ENCODE results near the gene CEP170.
"Not testable (repeated sequence)": the region's sequence is repeated elsewhere in the genome, so short reads cannot be mapped to it uniquely, and the experiment has no call there.

The CEP170 gene

DNA sequence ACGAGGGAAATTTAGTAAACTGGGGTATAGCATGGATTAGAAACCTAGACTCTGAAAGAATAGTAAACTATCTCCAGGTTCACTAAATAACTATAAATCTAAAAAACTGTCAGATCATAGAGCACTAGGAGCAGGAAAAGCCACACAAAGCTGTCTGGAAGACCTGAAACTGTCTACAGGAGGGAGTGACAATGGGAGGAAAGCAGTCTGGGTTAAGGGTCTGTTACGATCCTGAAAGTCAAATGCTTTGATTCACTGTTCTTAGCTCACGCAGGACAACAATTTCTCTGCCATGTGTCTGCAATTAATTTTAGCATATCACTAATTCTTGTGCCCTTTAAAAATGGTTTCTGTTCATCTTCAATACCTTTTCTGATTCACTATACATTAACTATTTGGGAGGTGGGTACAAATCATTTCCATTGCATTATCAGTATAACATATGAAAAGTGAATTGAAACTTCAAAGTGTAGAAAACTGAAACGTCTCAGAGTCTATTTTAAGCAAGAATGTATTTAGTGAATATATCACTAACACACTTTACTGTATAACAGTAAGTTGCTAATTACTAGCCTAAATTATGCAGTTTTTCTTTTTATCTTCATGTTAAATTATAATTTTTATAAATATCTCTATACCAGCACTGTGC lies 18.4 kb downstream of the CEP170 start:
- no peak for DNase-seq (ENCODE audit: extremely low read depth in 1 of 2, low read depth in 1 of 2)

DNA sequence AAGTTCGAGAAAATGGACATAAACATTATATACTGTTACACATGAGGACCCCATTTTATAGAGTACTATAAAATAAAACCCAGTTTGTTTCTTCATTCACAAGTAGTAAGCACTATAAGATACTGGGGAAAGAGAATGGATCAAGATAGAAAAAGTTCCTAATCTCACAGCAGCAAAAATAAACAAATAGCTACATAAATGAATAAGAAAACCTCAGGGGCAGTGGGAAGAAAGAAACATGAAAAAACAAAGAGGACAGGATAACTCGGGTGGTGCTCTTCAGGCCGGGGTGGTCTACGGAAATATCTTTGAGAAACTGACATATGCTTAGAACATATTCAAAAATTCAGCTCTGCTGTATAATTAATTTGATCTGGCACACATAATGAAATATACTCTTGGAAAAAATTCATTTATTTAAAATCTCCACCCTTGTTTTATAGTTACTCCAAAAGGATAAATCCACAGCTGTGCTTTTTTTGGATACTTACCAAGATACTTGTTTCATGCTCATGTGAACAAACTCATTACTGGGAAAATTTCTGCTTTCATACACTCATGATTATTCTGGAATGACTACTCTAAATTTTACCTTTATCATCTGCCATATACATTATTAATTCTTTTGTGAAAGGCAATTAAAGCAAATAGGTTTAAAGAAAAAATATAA lies 20.0 kb downstream of the CEP170 start:
- no peak for DNase-seq (ENCODE audit: extremely low read depth in 1 of 2, low read depth in 1 of 2)

DNA sequence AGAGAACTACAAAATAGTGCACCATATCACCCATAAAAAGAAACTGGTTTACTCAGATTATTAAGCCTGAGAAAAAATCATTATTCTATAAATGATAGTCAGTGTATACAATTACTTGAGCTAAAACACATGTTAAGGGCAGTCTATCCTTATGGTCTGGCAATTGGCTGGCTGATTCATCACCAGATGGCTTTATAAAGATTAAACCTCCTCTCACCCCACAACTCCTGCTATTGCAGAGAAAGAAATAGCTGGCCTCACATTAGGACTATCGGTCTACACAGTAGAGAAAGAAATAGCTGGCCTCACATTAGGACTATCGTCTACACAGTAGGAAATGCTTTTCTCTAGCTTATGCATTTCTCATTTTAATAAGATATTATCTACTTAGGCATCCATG lies 21.2 kb downstream of the CEP170 start:
- no peak for DNase-seq (ENCODE audit: extremely low read depth in 1 of 2, low read depth in 1 of 2)

DNA sequence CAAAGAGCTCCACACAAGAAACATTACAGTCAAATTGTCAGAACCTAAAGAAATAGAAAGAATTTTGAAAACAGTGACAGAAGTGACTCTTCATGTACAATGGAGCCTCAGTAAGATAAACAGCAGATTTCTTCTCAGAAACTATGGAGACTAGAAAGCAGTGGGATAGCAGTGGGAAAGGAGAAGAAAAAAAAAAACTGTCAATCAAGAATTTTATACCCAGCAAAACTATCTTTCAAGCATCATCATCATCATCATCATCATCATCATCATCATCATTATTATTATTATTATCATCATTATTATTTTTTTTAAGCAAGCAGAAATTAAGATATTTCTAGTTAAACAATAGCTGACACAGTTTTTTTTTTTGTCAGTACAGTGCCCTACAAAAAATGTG lies 24.2 kb downstream of the CEP170 start:
- DNase-seq (ENCODE audit: extremely low read depth in 1 of 2, low read depth in 1 of 2) = no peak

DNA sequence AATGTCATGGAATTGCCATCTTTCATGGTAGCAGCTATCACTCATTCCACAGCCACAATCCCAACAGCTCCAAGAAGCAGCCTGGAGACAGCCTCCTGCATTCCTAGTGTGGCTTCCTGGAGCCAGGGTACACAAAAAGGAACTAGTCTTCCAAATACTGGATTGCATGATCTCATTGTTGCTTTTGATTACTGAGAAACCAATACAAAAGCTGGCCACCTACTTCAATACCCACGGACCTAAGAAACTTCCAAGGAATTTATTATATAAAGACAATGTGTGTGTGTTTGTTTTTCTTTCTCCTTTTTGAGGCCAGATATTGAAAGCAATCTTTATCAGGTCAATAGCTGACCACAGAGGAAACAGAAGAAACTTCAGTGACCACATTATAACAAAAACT lies 25.6 kb downstream of the CEP170 start:
- no peak for DNase-seq (ENCODE audit: extremely low read depth in 1 of 2, low read depth in 1 of 2)

DNA sequence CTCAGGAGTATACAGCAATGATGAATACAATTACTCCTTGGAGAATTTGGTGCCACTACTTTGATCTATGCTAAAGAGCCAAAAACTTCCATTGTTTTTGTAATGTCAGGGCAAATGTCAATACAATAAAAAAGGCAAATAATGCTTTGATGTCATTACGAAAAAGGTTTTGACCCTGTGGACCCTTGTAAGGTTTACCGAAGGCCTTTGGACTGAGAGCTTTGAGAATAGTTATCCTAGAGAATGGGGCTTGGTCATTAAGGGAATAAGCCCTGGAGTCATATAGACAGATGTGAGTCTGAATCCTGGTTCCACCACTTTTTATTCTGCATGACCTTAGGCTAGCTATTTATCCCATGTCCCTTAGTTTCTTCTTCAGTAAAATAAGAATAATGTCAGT lies 27.5 kb downstream of the CEP170 start:
- no peak for DNase-seq (ENCODE audit: extremely low read depth in 1 of 2, low read depth in 1 of 2)

DNA sequence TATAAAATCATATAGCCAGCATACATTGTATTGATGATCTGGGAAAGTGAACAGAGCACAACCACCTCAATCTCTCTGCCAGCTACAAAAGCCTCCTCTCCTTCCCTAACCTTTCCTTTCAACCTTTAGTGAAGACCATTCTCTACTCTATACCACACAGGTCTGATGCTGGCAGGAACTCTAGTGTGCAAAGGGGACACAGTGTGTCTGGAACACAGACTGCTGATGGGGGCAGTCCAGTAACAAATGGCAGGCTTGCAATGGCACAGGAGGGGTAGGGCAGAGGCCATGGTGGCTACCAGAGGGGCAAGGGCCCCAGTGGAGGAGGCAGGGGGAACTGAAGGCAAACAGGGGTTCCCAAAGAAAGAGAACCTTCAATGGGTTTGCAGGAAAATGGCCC lies 37.0 kb downstream of the CEP170 start:
- DNase-seq (ENCODE audit: extremely low read depth in 1 of 2, low read depth in 1 of 2) = no peak

DNA sequence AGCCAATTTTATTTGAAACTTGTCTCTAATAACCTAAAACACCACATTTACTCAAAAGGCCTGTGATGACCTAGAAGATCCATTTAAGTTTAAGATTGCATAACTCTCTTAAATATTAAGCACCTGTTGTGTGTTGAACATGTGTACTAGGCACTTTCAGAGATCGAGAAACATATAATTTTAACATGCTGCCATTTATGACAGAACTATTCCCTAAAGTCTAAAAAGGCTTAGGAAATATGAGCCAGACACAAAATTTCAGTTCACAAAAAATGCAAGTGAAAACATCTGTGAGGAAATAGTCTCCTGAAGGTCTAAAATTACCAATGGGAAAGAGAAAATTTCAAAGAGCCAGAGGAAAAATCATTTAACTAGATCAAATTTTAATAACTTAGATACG lies 37.7 kb downstream of the CEP170 start:
- DNase-seq (ENCODE audit: extremely low read depth in 1 of 2, low read depth in 1 of 2) = no peak

DNA sequence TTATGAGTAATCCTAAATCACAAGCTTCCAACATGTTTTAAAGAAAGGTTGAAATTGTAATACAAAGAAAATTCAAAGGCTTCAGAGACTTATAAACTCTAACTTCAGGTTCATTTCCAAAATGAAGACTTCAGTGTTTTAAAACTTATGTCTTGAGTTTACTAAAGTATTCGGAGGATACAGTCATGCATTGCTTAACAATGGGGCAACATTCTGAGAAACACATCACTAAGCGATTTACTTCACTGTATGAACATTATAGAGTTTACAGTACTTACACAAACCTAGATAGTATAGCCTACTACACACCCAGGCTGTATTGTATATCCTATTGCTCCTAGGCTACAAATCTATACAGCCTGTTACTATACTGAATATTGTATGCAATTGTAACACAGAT lies 38.3 kb downstream of the CEP170 start:
- no peak for DNase-seq (ENCODE audit: extremely low read depth in 1 of 2, low read depth in 1 of 2)

DNA sequence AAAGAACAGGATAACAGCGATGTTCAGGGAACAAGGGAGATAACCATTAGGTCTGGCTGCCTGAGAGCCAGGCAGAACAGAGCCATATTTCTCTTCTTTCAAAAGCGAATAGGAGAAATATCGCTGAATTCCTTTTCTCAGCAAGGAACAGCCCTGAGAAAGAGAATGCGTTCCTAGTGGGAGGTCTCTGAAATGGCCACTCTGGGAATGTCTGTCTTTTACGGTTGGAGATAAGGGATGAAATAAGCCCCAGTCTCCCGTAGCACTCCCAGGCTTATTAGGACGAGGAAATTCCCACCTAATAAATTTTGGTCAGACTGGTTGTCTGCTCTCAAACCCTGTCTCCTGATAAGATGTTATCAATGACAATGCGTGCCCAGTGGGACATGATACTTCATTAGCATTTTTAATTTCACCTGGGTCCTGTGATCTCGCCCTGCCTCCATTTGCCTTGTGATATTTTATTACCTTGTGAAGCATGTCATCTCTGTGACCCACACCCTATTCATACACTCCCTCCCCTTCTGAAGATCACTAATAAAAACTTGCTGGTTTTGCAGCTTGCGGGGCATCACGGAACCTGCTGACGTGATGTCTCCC lies 39.7 kb downstream of the CEP170 start:
- DNase-seq (ENCODE audit: extremely low read depth in 1 of 2, low read depth in 1 of 2) = not testable (repeated sequence)

DNA sequence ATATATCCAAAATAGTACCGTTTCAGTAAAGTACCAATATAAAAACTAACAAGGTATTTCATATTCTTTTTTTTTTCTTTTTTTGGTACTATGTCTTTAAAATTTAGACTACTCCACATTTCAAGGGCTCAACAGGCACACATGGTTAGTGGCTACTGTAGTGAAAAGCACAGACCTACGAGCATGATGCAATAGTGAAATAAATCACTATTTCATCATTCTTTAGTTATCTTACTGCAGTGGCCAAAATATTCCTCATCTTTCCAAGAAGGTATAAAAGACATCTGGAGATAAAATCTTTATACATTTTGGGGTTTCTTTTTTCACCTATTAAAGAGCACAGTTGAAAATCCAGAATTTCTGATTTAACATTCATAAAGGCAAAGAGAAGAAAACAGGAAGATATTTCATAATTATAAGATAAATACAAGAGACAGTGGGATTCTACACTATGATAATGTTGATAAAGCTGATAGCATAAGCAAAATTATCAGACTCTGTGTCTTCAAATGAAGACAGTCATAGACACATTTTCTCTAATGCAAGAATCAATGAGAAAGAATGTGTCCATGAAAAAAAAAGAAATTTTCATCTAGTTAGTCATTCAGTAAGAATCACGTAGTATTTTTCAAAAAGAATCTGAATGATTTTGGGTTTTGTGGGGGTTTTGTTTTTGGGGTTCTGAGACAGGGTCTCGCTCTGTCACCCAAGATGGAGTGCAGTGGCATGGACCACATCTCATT lies 41.9 kb downstream of the CEP170 start:
- no peak for DNase-seq (ENCODE audit: extremely low read depth in 1 of 2, low read depth in 1 of 2)

DNA sequence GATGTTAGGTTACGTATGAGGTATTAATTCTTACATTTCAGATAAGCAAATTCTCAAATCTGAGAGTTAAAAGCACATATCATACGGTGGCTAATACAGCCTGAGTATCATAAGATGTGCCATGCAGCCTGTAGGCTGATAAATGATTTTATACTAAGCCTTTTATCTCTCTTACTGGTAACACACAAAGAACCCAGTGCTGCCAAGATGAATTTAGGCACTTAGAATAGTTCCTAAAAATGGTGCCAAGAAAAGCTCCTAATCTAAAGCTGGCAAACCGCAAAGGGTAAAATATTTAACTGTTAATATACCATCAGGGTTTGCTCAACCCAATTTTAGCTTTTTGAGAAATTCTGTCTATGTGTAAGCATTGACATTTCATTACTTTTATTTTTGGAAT lies 43.1 kb downstream of the CEP170 start:
- not testable (repeated sequence) for DNase-seq (ENCODE audit: extremely low read depth in 1 of 2, low read depth in 1 of 2)

DNA sequence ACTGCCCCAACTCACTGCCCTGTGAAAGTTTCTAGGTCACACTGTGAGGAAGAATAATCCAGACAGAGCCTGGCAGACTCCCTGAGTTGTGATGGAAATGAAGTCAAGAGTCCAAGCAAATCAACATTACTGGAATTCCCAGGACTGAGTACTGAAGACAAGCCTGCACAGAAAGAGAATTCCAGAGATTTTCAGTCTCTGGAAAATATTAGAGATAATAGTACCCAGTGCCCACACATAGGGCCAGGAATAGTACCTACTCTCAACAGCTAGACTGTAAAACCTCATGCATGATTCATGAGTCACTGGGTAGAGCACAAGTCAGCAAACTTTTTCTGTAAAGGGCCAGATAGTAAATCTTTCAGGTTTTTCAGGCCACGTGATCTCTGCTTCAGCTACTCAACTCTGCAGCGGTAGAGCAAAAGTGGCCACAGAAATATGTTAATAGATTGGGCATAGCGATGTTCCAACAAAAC lies 50.0 kb downstream of the CEP170 start:
- DNase-seq (ENCODE audit: extremely low read depth in 1 of 2, low read depth in 1 of 2) = not testable (repeated sequence)

DNA sequence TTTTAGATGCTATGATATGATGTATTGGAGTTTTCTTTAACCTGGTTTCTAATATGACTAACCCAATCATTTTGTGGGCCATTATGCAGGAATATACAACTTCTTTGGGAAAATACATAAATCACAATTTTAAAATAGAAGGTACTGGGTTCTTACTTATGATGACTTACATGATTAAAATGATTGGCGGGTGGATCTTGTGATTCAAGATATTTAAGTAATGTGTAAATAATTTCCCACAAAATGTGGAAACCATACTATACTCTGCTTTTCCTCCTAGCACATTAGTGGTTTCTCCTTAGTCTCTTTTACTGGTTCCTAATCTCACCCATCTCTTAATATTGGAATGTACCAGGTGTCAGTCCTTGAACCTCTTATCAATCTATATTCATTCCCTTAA lies 50.7 kb downstream of the CEP170 start:
- DNase-seq (ENCODE audit: extremely low read depth in 1 of 2, low read depth in 1 of 2) = not testable (repeated sequence)

DNA sequence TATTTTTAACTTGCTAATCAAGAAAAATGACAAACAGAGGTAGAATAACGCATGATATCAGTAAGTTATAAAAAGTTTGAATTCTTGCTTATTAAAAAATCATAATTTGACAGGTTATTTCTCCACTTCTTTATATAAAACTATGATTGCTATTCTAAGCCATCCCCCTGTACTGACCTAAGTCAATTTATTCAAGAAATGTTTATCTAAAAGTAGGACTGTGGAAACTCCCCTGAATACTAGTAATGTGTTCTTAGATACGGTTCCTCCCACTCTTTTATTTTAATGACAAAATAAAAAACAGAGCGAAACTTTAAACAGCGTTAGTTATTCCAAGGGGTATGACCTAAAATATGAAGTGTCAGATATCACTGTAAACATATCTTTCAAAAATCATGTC lies 51.9 kb downstream of the CEP170 start:
- DNase-seq (ENCODE audit: extremely low read depth in 1 of 2, low read depth in 1 of 2) = not testable (repeated sequence)

DNA sequence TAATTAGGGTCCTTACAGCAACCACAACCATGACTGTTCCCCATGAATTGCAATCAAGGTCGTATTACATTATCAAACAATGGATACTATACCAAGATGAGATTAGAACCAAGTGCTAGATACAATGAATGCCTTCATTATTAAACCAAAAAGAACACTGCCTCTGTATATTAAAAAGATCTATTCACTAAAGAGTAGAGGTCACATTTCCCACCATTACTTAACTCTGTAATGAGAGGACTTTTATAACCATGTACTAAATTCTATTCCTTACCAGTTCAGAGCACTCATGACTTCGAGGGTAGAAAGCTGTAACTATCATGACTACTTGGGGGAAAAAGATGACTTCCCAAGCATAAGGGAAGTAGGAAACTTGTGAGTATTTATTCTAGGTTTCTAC lies 53.8 kb downstream of the CEP170 start:
- not testable (repeated sequence) for DNase-seq (ENCODE audit: extremely low read depth in 1 of 2, low read depth in 1 of 2)

DNA sequence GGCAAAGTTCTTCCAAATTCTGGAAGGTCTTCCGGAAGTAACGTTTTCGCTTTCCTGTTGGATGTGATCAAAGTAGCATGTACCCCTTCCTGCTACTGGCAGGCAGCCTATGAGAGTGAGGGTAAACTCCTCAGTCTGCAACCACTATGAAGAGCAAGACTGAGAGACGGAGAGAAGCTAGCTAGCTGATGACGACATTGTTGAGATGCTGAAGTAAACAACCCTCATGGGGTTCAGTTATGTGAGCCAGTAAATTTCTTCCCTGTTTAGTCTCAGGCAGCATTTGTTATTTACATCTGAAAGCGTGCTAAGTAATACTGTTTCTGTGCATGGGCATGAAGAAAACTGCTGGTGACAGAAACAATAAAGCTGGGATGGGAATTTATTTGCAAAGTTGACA lies 57.6 kb downstream of the CEP170 start:
- DNase-seq (ENCODE audit: extremely low read depth in 1 of 2, low read depth in 1 of 2) = not testable (repeated sequence)

DNA sequence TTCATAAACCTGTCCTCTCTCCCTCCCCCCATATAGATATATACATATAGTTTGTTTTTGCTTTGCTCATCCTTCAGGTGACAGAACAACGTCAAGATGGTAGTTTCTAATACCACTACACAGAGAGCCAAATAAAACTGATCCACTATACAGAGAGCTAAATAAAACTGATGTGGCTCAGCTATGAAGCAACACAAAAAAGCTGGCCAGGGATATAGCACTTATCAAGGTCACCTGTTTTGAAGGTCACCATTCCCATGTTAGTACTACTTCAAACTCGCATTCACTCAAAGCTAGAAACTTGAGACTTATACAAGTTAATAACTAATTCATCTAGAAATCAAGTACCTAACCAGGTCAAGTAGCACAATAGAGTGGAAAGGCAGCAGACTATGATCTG lies 61.8 kb downstream of the CEP170 start:
- DNase-seq (ENCODE audit: extremely low read depth in 1 of 2, low read depth in 1 of 2) = not testable (repeated sequence)

DNA sequence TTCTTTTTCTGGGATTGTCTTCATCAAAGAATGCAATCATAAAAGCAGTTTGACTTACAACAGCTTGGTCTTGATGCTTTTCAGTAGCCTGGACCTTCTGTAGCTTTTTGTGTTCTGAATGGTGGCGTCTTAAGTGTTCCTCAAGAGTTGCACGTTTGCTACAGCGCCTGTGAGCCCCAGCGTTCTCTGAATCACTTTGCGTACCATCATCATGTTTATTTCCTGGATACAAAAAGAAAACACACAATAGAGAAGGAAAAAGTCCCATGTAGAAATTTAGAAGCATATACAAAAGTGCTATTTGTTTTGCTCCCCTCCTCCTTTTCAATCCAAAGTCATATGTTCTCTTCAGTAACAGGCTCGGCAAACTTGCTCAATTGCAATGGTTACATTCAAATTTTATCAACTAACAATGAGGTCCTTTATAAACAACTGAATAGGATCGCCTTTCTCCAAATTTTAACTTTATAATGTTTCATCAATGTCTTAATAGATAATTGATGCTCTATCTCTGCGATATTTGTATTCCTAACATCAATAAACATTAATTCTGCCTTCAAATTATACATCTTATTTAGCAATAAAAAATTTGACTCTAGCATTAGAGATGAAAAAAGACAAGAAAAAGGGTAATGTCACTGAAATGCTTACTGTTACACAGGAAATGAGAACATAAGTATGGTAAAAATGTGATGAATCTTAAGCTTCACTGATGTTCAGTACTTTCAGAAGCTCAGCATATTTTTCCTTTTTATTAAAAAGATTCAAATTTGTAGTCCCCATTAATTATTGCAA lies 68.7 kb downstream of the CEP170 start:
- DNase-seq (ENCODE audit: extremely low read depth in 1 of 2, low read depth in 1 of 2) = not testable (repeated sequence)

DNA sequence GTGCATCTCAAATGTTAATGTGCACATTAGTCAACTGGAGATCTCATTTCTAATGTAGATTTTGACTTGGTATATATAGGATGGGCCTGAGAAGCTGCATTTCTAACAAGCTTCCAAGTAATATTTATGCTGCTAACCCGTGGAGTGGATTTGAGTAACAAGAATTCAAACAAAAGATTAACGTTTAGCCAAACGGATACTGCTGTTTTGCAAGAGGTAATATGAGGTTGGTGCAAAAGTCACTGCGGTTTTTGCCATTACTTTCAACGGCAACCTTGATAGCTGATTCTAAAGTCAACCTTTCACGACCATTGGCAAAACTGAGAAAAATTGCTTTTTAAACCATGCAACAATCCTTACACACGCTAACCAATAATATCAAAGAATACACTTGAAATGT lies 70.3 kb downstream of the CEP170 start:
- not testable (repeated sequence) for DNase-seq (ENCODE audit: extremely low read depth in 1 of 2, low read depth in 1 of 2)

DNA sequence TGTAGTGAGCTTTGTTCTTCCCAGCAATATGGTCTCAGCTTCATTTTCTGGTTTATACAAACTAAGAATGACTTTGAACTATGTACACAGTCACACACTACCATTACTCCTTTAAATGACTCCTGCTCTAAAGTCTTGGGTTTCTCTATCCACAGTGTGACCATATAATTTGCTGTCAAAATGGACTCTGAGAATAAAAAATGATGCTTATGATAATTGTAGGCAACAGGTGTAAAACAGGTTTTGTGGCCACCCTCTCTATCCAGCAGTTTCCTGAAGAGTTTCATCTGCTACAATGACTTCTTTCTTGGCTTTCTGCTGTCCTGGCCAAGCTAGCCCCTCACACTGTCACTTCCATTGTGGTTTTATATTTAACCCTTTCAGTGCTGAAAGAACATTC lies 71.4 kb downstream of the CEP170 start:
- not testable (repeated sequence) for DNase-seq (ENCODE audit: extremely low read depth in 1 of 2, low read depth in 1 of 2)

Measured in activated CD8-positive, alpha-beta memory T cell treated with anti-CD3 and anti-CD28 coated beads for 1 hour (primary cell).